Vagina (tissue), 2 donors: ENCODE measurements around the gene CRYBA4. TPM values are rescaled to one million over a fixed set of nuclear protein-coding genes. Genes with fewer than 3 reads are reported as not detected.
A peak's percentile ranks its signal among the peaks of the same experiment; 100 is the strongest.

Experiments
- DNase-seq, 2 donors: peaks; one replicate each; pipeline ENCODE4 v3.0.0-alpha.2; 2017; ENCODE audit errors: extremely low spot score in 2 of 2
- H3K27ac ChIP-seq: fragments of 200-600 bp; sonication (generic); one replicate; pipeline ENCODE4 v1.5.1; 2019
- H3K27me3 ChIP-seq: fragments of 200-600 bp; sonication (generic); one replicate; pipeline ENCODE4 v1.5.1; 2019
- H3K36me3 ChIP-seq, 2 donors: fragments of 200-600 bp; sonication (generic); one replicate each; pipeline ENCODE4 v1.5.1; 2017 to 2019
- H3K4me1 ChIP-seq: fragments of 200-600 bp; sonication (generic); one replicate; pipeline ENCODE4 v1.5.1; 2019
- H3K4me3 ChIP-seq, 2 donors: fragments of 200-600 bp; sonication (generic); 1 replicate in 1 of 2; 2 replicates in 1 of 2; pipeline ENCODE4 v1.5.1; 2016 to 2019
- H3K9me3 ChIP-seq: fragments of 200-600 bp; sonication (generic); one replicate; pipeline ENCODE4 v1.5.1; 2019
- POLR2A ChIP-seq, 2 donors: fragments of 450-650 bp; IDR thresholded peaks; one replicate each; pipeline ENCODE4 v1.6.1; 2017; ENCODE audit warnings: antibody characterized with exemption in 2 of 2, mild to moderate bottlenecking in 2 of 2, moderate library complexity in 2 of 2
- POLR2AphosphoS5 ChIP-seq, 2 donors: sonication (generic); formaldehyde crosslinking; IDR thresholded peaks; one replicate each; pipeline ENCODE4 v1.9.0; 2017; ENCODE audit warnings: antibody characterized with exemption in 2 of 2, mild to moderate bottlenecking in 2 of 2, low read depth in 1 of 2; ENCODE audit not compliant: insufficient read depth in 1 of 2
- intact Hi-C: fragments of 100-400 bp; cut with DNase I; formaldehyde crosslinking; loops from one replicate; pipeline ENCODE4 v1.15.1; 2023
- total RNA-seq: library from RNA; depleted of rRNA; stranded (reverse); fragments of >200 nt; gene quantifications from one replicate; pipeline ENCODE4 v1.2.3, GENCODE V29; 2016
- TF ChIP-seq, protein P1 (sequence below), 3 experiments: fragments of 450-650 bp in 2 of 3; fragments of 200-600 bp in 1 of 3; sonication (generic) in 1 of 3; IDR thresholded peaks; one replicate each; pipeline ENCODE4 v1.5.1; 2017 to 2019; ENCODE audit warnings: antibody characterized with exemption in 3 of 3, mild to moderate bottlenecking in 2 of 3, moderate library complexity in 2 of 3

The CRYBA4 gene
- not detected for total RNA-seq

DNA sequence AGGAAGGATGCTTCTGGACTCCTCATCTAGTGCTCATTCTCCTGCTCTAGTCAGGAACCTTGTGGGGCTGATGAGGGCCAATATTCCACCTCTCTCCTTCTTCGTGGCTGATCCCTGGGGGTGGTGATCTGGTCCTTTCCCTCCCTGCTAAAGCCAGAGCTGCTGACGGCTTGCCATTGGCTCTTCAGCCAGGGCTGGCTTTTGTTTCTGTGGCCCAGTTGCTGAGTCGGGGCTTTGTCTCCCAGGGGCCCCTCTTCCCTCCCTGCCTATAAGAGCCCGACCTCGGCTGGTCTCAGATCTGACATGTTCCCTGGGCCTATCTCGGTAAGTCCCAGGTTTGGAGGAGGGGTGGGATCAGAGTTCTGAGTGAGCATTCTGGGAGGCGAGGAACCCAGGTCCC is at the start of gene CRYBA4:
Gene CRYBA4 (plus strand): TSS at position 301 of the 400 bp plus-strand sequence. CDS start 634 bp downstream, outside the sequence.
- Histone ChIP-seq H3K4me3 (no peak within 1 kb of the TSS), H3K36me3 (no peaks in the 10 kb centered on the region), H3K4me1 (no peaks in the 10 kb centered on the region), H3K27me3 (no peaks in the 10 kb centered on the region), H3K27ac (no peak within 1 kb of the TSS), H3K9me3 (no peaks in the 10 kb centered on the region)
- intact Hi-C loops = no loop called here
- TF ChIP-seq, protein P1, sequence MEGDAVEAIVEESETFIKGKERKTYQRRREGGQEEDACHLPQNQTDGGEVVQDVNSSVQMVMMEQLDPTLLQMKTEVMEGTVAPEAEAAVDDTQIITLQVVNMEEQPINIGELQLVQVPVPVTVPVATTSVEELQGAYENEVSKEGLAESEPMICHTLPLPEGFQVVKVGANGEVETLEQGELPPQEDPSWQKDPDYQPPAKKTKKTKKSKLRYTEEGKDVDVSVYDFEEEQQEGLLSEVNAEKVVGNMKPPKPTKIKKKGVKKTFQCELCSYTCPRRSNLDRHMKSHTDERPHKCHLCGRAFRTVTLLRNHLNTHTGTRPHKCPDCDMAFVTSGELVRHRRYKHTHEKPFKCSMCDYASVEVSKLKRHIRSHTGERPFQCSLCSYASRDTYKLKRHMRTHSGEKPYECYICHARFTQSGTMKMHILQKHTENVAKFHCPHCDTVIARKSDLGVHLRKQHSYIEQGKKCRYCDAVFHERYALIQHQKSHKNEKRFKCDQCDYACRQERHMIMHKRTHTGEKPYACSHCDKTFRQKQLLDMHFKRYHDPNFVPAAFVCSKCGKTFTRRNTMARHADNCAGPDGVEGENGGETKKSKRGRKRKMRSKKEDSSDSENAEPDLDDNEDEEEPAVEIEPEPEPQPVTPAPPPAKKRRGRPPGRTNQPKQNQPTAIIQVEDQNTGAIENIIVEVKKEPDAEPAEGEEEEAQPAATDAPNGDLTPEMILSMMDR (IDR thresholded peaks at IDR 0.05) = no peak
- no peak for TF ChIP-seq POLR2A (IDR thresholded peaks at IDR 0.05)
- no peak for TF ChIP-seq POLR2AphosphoS5 (IDR thresholded peaks at IDR 0.05; ENCODE audit: insufficient read depth in 1 of 2, low read depth in 1 of 2)
- no peak for DNase-seq

DNA sequence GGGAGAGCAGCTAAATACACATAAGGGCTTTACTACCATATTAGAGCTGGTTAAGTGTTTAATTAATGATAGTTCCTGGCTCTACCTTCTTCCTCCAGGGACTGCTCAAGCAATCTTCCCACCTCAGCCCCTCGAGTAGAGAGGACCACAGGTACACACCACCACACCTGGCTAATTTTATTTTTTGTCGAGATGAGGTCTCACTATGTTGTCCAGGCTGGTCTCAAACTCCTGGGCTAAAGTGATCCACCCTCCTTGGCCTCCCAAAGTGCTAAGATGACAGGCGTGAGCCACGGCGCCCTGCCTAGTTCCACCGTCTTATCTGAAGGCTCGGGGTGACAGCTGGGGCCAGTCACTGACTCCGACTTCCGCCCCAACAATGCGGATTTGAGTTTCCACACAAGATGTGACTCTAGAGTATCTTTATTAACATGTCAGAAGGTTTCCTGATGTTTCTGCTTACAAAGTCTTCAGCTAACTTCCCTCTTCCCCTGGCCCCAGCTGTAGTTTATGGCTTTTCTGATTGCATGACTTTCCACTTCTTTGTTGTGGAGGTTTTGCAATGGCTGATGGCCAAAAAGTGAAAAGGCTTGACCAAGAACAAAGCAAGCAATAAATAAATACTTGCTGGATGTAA is 48.6 kb upstream of the CRYBA4 start:
- Histone ChIP-seq H3K27ac (no peak overlapping the region), H3K4me1 (no peaks in the 10 kb centered on the region), H3K27me3 (no peaks in the 10 kb centered on the region), H3K4me3 (no peak overlapping the region), H3K9me3 (no peaks in the 10 kb centered on the region), H3K36me3 (no peaks in the 10 kb centered on the region)
- no peak for DNase-seq
- intact Hi-C loops = no loop called here
- TF ChIP-seq POLR2A (IDR thresholded peaks at IDR 0.05) (no peak), POLR2AphosphoS5 (IDR thresholded peaks at IDR 0.05; ENCODE audit: insufficient read depth in 1 of 2, low read depth in 1 of 2) (peak in 1 of 2 donors; percentile 57)
- TF ChIP-seq, protein P1 (IDR thresholded peaks at IDR 0.05) = no peak

DNA sequence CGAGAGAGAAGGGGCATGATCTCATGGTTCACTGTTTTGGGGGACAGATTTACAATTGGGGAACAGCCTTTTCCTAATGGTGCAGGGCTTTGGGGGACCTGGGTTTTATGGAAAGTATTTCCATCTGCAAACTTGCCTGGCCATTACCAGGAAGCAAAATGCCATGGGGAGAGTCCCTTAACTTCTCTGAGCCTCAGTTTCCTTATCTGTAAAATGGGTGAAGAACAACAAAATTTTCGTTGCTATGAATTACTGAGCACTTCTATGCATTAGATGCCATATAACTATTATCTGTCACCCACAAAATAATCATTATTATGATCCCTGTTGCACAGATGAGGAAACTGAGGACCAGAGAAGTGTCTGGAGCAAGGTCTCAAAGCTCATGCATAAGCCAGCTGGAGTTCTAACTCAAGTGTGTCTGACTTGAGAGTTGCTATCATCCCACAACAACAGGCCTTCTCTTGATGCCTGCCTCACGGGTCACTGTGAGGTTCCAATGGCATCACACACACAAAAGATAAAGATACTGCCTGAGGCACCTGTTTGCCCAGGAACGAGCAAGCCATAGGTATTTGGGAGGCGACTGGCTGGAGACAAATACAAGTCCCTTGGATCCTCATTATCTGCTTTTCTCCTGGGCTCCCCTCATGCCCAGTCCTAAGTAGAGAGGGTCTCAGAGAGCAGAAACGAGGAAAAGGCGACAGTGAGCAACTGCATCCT is 47.6 kb upstream of the CRYBA4 start:
- intact Hi-C loops = no loop called here
- H3K4me1 ChIP-seq = no peaks in the 10 kb centered on the region
- H3K27me3 ChIP-seq = no peaks in the 10 kb centered on the region
- H3K27ac ChIP-seq = no peak overlapping the region
- no peaks in the 10 kb centered on the region for H3K36me3 ChIP-seq
- no peak overlapping the region for H3K4me3 ChIP-seq
- no peak for TF ChIP-seq POLR2A (IDR thresholded peaks at IDR 0.05)
- TF ChIP-seq, protein P1 (IDR thresholded peaks at IDR 0.05) = no peak
- TF ChIP-seq POLR2AphosphoS5 (IDR thresholded peaks at IDR 0.05; ENCODE audit: insufficient read depth in 1 of 2, low read depth in 1 of 2) = no peak
- no peaks in the 10 kb centered on the region for H3K9me3 ChIP-seq
- no peak for DNase-seq

DNA sequence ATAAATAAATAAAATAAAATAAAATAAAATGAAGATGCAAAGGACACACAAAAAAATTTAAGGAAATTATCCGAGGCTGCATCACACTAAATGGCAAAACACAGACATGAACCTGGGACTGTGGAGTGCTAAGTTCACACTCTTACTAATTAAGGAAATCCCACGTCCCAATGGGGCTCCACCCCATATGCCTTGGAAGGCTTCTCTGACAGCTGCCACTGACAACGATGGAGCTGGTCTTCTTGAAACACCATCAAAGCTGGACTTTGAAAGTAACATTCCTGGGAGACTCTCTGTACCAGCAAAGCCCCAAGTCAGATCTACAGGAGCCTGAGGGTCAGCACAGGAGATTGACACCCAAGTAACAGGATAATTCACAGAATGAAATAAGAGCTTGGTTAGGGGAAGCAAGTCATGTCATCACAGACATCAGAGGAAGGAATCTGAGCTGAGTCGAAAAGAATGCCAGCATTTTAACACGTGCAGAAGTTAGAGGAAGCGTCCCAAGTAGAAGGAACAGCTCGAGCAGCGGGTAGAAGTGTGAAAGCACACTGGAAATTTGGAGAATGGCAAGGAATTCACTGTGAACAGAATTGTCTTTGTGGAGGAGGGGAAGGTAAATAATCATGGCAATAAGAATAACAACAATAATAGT is 45.6 kb upstream of the CRYBA4 start:
- intact Hi-C loops = no loop called here
- TF ChIP-seq, protein P1 (IDR thresholded peaks at IDR 0.05) = no peak
- TF ChIP-seq POLR2AphosphoS5 (IDR thresholded peaks at IDR 0.05; ENCODE audit: insufficient read depth in 1 of 2, low read depth in 1 of 2) (no peak), POLR2A (IDR thresholded peaks at IDR 0.05) (no peak)

More for the DNA sequence above, 45.6 kb upstream of the CRYBA4 start:
- no peaks in the 10 kb centered on the region for H3K36me3 ChIP-seq
- no peak overlapping the region for H3K27ac ChIP-seq
- no peak for DNase-seq
- no peaks in the 10 kb centered on the region for H3K27me3 ChIP-seq
- peaks cover 4% of the 10 kb centered on the region for H3K4me1 ChIP-seq
- H3K9me3 ChIP-seq = no peaks in the 10 kb centered on the region
- no peak overlapping the region for H3K4me3 ChIP-seq
